Stimulated activated CD8-positive, alpha-beta memory T cell treated with anti-CD3 and anti-CD28 coated beads, Interleukin-7, amount 100 ng/mL, for 24 hours (primary cell): ENCODE data around the gene CHRM1.

Experiments
- DNase-seq: peaks from one replicate; pipeline ENCODE4 v3.0.0-alpha.2; 2020; ENCODE audit warnings: low read depth

Gene CHRM1

DNA sequence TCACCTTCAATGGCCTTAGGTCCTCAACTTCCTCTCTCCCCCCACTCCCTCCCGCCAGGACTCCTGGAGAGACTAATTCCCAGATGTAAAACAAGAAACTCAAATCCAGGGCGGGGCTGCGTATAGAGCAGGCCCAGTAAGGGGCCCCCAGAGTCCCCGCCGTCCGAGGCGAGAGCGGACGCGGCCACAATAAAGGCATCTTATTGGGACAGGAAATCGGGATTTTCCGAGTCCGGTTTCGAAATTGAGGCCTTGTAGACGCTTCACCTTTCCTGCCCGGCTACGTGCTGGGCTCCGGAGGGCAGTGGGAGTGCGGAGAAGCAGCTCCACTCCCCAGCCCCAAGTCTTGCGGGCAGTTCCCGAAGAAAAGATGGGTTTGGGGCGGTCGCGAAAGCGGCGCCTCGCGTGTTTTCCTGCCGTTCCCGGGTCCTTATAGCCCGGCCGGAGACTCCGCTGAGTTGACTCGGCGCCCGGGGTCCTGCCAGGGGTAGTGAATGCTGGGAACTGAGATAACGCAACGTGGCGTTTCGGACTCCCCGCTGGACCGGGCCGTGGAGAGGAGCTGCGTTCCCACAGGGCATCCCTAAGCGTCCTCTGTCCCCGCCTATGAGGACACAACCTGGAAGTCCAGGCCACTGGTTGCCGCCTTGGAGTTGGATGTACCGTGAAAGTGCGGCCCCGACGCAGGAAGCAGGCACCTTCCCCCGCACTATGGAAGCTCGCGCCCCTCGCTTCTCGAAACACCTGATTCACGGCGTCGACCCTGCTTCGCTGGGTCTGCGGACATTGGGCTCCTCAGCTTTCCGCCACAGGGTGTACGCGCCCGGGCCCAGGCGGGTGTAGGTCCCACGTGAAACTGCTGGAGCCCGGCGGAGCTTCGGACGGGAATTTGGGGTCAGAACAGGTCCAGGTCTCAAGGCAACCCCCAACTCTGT, 4.8 kb upstream of the CHRM1 start:
- no peak for DNase-seq

GRCh38 chr11:62925308-62925707, 4.1 kb upstream of the CHRM1 start:
- no peak for DNase-seq

DNA sequence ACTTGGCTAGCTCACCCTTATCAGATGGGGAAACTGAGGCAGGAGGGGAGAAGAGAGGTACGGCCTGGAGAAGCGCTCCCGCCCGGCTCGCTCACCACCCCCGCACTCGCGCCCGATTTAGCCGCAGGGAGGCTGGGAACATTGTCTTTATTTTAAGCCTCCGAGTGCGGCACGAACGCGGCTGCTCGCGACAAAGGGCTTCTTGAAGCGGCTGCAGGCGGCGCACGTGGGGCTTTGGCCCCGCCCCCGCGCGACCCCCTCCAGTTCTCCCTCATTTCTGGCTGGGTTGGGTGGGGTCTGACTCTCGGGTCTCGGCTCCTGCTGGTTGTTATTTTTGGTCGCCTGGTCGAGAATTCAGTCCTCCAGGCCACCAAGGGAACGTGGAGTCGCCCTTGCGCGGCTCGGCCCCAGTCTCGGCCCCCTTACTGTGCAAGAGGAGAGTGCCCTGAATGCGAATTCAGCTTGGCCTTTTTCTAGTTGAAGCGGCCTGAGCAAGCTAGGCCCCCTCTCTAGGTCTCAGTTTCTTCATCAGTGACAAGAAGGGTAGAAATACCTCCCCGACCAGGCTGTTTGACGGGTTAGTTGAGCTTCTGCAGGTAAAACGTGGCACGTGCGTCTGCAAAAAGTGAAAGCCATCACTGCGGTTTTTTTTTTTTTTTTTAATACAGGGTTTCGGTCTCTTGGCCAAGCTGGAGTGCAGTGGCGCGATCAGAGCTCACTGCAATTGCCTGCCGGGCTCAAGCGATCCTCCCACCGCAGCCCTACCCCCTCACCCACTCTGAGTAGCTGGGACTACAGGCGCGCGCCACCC, 2.6 kb upstream of the CHRM1 start:
- DNase-seq = no peak

DNA sequence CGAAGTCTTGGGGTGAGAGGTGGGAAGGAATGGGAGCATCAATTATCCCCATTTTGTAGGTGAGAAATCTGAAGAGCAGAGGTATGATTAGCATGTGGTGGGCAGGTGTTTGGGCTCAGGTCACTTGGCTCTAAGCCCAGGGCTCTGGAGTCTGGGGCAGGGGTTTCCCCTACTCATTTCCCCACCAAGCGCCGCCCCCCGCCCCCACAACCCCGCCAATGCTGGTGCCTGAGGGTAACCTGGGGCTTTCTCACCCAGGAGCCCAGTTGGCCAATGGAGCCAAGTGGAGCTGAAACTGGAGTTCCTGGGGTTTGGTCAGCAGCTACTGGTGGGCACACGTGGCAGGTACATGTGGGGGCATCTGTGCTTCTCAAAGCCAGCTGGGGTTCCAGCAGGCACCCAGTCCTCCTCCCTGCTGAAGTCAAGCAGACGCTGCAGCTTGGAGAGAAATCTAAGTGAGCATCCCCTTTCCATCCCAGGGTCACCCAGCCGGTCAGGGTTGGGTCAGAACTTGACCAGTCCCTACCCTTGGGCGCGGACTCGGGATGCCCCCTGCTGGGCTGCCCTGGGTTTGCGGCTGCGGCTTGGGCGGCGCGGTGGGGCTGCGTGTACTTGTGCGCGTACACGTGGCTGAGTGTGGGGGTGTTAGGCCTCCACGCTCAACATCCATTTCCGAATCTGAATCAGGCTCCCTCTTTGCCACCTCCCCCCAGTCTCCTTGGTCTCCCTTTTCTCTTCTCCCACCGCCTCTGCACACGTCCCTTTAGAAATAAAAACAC, 1.7 kb upstream of the CHRM1 start:
- DNase-seq = no peak

GRCh38 chr11:62922189-62922589, 1.0 kb upstream of the CHRM1 start:
- DNase-seq = no peak

DNA sequence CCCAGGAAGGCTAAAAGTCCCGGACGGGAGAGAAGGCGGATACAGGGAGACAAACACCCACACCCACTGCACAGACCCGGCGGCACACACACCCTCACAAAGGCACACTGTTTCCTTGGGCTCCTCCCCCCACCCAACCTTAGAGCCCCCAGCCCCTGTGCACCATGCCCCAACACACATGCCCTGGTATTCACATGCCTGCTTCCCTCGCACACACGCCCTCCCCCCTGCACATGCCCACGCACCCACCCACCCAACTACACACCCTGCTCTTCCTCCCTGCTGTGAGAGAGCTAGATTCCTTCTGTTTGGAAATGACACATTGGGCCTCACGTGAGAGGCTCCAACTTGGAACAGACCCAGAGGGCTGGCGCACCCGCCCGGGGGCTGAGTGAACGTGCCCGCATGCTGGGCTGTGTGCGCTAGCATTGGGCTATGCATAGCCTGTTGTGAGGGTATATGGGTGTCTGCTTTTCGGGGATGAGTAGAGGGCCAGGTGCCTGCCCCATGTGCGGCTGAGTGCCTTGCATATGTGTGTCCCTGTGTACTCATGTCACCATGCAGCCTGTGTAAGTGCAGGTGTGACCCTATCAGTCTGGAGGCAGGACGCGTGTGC, 518 bp upstream of the CHRM1 start:
- DNase-seq = no peak

DNA sequence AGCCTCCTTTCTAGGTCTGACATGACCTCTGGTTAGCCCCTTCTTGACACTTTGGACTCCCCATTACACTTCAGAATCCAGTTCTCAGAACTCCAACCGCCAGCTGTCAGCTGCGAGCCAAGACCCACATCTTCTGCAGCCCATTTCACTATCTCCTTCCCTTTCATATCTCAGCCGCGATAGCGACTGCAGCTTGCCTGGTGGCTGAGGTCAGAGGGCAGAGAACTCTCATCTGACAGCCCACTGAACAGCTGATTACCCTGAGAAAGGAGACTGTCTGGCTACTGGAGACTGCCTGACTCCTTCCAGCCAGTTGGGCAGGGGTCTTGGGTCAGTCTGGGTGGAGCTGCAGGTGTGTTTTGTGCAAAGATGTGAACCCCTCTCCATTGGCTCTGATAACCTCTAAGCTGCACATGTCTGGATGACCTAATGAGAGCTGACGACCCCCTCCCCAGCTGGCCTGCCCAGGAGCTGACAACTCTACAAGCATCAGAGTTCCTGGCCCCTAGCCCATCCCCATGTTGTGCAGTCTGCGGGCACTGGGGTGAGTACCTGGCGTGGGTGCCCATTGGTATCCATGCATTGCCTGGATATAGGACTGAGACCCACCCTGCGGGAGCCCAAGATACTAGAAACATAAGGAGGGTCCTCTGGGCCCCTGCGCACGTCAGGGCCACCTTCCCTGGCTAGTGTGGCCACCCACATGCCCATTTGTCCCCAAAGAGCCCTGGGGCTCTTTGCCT, 1.1 kb downstream of the CHRM1 start:
- DNase-seq = no peak

DNA sequence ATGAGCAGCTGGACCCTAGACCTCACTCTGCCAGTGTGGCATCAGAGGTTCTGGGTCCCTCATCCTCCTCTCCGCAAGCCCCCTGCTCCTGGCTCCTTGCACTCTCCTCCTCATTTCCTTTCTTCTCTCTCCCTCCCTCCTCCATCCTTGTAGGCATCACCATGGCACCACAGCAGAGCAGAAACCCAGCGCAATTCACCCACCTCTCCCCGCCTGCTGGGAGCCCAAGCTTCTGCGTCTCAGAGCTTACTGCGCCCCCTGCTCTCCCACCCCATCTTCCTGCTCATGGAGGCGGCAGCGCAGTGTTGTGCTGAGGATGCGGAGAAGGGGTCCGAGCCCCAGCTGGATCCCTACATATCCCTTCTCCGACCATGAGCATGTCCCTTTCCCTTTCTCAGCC, 1.7 kb downstream of the CHRM1 start:
- no peak for DNase-seq

- no peak for DNase-seq
Observed at GRCh38 chr11:62918531-62918930, 2.6 kb downstream of the CHRM1 start.

DNA sequence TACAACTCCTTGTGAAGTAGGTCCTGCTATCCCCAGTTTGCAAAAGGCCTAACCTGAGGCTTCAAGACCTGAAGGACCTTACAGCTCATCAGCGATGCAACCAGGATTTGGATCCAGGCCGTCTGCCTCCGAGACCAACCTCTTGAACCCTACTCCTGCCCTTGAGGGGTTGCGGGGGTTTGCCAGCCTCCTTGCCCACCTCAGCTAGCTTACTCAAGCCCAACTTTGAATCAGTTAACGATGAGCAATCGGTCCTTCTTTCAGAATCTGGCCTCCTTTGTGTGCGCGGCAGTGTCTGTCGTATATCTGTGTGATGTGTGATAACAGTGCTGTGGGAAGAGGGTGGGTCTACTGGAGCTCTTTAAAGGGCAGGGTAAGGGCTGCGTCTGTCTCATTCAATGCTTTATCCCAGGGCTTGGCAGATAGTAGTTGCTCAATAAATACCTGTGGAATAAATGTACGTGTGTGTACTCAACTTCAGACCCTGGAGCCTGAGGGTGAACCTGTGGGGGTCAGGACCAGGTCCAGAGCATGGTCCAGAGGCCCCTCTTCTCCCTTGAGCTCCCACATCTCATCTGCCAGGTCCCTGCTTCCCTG, 3.2 kb downstream of the CHRM1 start:
- DNase-seq = no peak

GRCh38 chr11:62914416-62914815, 6.7 kb downstream of the CHRM1 start:
- no peak for DNase-seq

DNA sequence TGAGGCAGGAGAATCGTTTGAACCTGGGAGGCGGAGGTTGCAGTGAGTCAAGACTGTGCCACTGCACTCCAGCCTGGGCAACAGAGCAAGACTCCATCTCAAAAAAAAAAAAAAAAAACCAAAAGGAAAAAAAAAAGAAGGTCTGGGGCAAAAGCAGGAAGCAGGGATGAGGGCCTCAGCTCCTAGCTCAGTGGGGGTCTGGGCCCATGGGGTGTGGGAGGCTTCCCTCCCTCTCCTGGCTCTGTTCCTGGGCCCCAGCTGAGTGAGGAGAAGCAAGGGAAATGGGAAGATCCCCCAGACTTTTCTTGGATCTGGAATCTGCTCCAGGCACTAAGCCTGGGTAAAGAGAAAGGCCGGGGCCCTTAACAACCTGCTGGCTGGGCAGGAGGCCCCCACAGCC, 8.9 kb downstream of the CHRM1 start:
- DNase-seq = no peak

DNA sequence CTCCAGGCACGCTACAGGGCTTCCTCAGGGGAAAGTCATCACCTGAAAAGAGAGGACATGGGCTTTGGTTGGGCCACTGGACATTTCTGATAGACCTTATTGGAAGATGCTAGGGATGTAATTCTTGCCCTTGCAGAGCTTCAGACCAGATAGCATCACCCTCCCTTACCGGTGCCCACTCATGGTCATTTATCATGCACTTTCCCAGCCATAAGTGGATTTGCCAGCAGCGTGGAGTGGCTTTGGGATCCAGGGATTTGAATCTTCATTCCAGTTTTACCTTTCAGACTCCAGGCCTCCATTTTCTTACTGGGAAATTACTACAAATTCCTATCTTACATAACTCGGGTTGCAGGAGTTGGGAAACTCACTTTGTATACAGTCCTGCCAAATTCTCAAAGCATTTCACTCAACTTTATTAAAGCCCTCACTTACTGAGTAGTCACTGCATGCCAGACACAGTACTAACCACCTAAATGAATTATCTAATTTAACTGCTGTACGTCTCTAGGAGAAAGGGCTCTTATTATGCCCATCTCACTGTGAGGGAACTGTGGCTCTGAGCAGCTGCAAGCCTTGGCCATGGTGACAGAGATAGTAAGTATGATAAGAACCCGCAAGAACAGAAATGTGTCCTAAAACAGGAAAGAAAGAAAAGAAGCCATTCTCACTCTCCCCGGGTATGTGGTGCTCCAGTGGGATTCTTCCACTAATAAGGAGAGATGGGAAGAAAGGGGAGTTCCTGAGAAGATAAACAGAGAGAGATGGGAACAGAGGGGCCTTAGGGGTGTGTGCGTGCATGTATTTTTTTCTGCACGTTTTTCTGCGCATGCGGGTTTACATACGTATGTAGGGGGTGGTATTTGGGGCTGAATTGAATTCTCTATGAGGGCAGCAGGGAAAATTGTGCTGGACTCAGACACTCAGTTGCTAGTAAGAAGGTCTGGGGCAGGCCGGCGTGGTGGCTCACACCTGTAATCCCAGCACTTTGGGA, 9.7 kb downstream of the CHRM1 start:
- DNase-seq = no peak

DNA sequence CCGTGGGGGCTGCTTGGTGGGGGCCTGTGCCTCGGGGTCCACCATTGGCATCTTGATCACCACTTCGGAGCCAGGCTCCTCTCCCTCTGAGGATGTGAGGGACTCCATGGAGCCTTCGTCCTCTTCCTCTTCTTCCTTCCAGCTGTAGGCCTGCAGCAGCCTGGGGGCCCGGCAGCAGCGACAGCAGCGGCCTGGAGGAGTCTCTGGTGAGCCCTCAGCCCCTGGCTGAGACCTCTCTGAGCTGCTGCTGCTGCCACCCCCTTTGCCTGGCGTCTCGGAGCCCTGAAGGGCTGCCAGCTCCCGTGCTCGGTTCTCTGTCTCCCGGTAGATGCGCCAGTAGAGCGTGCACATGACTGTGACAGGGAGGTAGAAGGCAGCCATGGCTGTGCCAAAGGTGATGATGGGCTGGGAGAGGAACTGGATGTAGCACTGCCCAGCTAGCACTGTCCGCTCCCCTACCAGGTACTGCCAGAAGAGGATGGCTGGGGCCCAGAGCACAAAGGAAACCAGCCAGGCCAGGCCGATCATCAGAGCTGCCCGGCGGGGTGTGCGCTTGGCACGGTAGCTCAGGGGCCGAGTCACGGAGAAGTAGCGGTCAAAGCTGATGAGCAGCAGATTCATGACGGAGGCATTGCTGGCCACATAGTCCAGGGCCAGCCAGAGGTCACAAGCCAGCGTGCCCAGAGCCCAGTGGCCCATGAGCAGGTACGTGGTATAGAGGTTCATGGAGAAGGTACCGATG, 10.9 kb downstream of the CHRM1 start:
- DNase-seq = no peak

GRCh38 chr11:62909107-62909894, 11.9 kb downstream of the CHRM1 start:
- DNase-seq = no peak

GRCh38 chr11:62908468-62909072, 12.6 kb downstream of the CHRM1 start:
- no peak for DNase-seq

DNA sequence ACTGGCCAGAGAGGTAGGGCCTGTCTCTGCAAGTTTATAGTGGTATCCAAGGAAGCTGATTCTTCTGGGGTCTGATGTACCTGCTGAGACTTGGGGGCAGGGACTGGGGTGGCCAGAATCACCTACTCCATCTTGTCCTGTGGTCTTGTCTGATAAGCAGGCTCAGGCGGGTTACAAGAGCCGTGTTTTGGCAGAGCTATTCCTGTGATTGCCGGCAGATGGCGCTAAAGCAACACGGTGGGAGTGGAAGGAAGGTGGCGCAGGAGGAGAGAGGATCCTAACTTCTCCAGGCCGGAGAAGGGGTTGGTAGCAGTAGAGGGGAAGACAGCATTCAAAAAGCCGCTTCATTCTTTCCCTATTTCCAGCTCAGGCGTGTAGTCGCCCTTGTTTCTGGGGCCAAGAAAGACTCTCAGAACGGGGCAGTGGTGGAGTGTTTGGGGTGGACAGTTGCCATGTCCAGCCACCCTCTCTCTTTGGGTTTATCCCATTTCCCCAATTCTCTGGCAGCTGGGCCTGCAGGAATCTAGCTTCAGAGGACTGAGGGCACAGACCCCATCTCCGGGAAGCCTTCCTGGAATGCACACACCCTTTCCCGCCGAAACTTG, 15.1 kb downstream of the CHRM1 start:
- peak; percentile 49 for DNase-seq
